H1 (cell line): ENCODE results near the gene C5AR1. TPM values are rescaled to one million over a fixed set of nuclear protein-coding genes. Genes with fewer than 3 reads are reported as not detected.
"Not testable (repeated sequence)": the region's sequence is repeated elsewhere in the genome, so short reads cannot be mapped to it uniquely, and the experiment has no call there.

ENCODE experiments used
- CTCF ChIA-PET: fragments of 300-600 bp; sonication (Branson Sonifier 250); formaldehyde crosslinking; loops from one replicate; lab custom pipeline; 2021; ENCODE audit not compliant: partially characterized antibody; lab: Charles Lee
- POLR2A ChIA-PET: fragments of 300-600 bp; sonication (Branson Sonifier 250); formaldehyde crosslinking; loops from one replicate; lab custom pipeline; 2021; ENCODE audit warnings: inconsistent platforms; ENCODE audit not compliant: partially characterized antibody; lab: Charles Lee
- DNase-seq, 2 experiments: peaks; one replicate each; pipeline versions ENCODE4 v3.0.0 to v3.0.0-alpha.2; 2010 to 2022; ENCODE audit warnings: low spot score in 2 of 2, low read depth in 1 of 2, mixed read lengths in 1 of 2
- FAIRE-seq: peaks from 2 replicates; lab custom pipeline; 2011; peaks lifted over from hg19 to GRCh38; lab: Jason Lieb, UNC
- H2AFZ ChIP-seq: 2 replicates; pipeline ENCODE4 v1.8.1; 2012; ENCODE audit warnings: low read length, inconsistent platforms
- H2AK5ac ChIP-seq: 2 replicates; pipeline ENCODE4 v1.6.1; 2013; ENCODE audit warnings: low read depth, low read length
- H2BK120ac ChIP-seq: replicated peaks from 2 replicates; pipeline ENCODE3; 2013; ENCODE audit warnings: low read depth, low read length, inconsistent platforms
- H2BK12ac ChIP-seq: 2 replicates; pipeline ENCODE4 v1.6.1; 2013; ENCODE audit warnings: low read depth, low read length
- H2BK15ac ChIP-seq: 2 replicates; pipeline ENCODE4 v1.6.1; 2013; ENCODE audit warnings: low read length
- H2BK20ac ChIP-seq: 2 replicates; pipeline ENCODE4 v1.6.1; 2013; ENCODE audit warnings: low read length
- H2BK5ac ChIP-seq: 2 replicates; pipeline ENCODE4 v1.6.1; 2013; ENCODE audit warnings: low read depth, low read length
- H3K14ac ChIP-seq: 2 replicates; pipeline ENCODE4 v1.6.1; 2013; ENCODE audit warnings: inconsistent platforms; ENCODE audit not compliant: insufficient read length
- H3K18ac ChIP-seq: 2 replicates; pipeline ENCODE4 v1.6.1; 2013; ENCODE audit warnings: low read length; ENCODE audit errors: extremely low read depth
- H3K23ac ChIP-seq: 2 replicates; pipeline ENCODE4 v1.6.1; 2013; ENCODE audit warnings: inconsistent platforms; ENCODE audit not compliant: insufficient read length
- H3K23me2 ChIP-seq: 2 replicates; pipeline ENCODE4 v1.6.1; 2013; ENCODE audit warnings: low read depth, low read length
- H3K27ac ChIP-seq: 2 replicates; pipeline ENCODE4 v1.6.1; 2011; ENCODE audit warnings: low read depth, low read length, inconsistent platforms
- H3K27me3 ChIP-seq, 4 experiments: replicated peaks in 1 of 4; 1 replicate in 1 of 4; 2 replicates in 3 of 4; pipeline versions ENCODE4 v1.6.1 to v1.8.1; 2011 to 2013; ENCODE audit warnings: low read length in 3 of 4, mild to moderate bottlenecking in 3 of 4, inconsistent platforms in 2 of 4, mixed read lengths in 2 of 4, moderate library complexity in 1 of 4; ENCODE audit not compliant: control insufficient read depth in 3 of 4, insufficient read depth in 3 of 4; ENCODE audit errors: extremely low read depth in 1 of 4
- H3K36me3 ChIP-seq, 4 experiments: 2 replicates each; pipeline versions ENCODE4 v1.6.1 to v1.8.1; 2011 to 2013; ENCODE audit warnings: mild to moderate bottlenecking in 4 of 4, low read length in 3 of 4, moderate library complexity in 2 of 4, control low read depth in 1 of 4, inconsistent platforms in 1 of 4; ENCODE audit not compliant: insufficient read depth in 4 of 4, control insufficient read depth in 2 of 4
- H3K4ac ChIP-seq: replicated peaks from 2 replicates; pipeline ENCODE3; 2013; ENCODE audit warnings: low read length, low read depth, mixed read lengths, inconsistent platforms; ENCODE audit not compliant: insufficient read length
- H3K4me1 ChIP-seq, 4 experiments: replicated peaks in 1 of 4; 1 replicate in 1 of 4; 2 replicates in 3 of 4; pipeline versions ENCODE4 v1.6.1 to v1.8.1; 2011 to 2013; ENCODE audit warnings: low read length in 3 of 4, inconsistent platforms in 2 of 4, mixed read lengths in 1 of 4; ENCODE audit not compliant: insufficient read depth in 4 of 4, control insufficient read depth in 3 of 4
- H3K4me2 ChIP-seq, 2 experiments: 2 replicates each; pipeline versions ENCODE4 v1.6.1 to v1.8.1; 2011 to 2013; ENCODE audit warnings: low read depth in 2 of 2, low read length in 2 of 2, control low read depth in 1 of 2, inconsistent platforms in 1 of 2, mild to moderate bottlenecking in 1 of 2; ENCODE audit not compliant: insufficient read depth in 1 of 2
- H3K4me3 ChIP-seq, 4 experiments: fragments of 200-600, 300-600 bp in 1 of 4; sonication (generic), shearing (Covaris generic), sonication (Bioruptor Twin) in 1 of 4; 2 replicates each; pipeline versions ENCODE4 v1.5.1 to v1.8.1; 2011 to 2016; ENCODE audit warnings: low read length in 4 of 4, low read depth in 3 of 4, control low read depth in 2 of 4, inconsistent platforms in 2 of 4, mild to moderate bottlenecking in 2 of 4, mixed read lengths in 1 of 4, moderate library complexity in 1 of 4; ENCODE audit not compliant: insufficient read depth in 2 of 4; ENCODE audit errors: extremely low read depth in 1 of 4
- H3K56ac ChIP-seq: replicated peaks from 2 replicates; pipeline ENCODE3; 2013; ENCODE audit warnings: low read depth, mild to moderate bottlenecking, mixed read lengths, low read length, inconsistent platforms; ENCODE audit not compliant: insufficient read length
- H3K79me1 ChIP-seq: 2 replicates; pipeline ENCODE4 v1.6.1; 2013; ENCODE audit warnings: low read depth, low read length, control low read depth
- H3K79me2 ChIP-seq, 2 experiments: 2 replicates each; pipeline versions ENCODE4 v1.6.1 to v1.8.1; 2012 to 2013; ENCODE audit warnings: low read length in 2 of 2, mild to moderate bottlenecking in 2 of 2, inconsistent platforms in 1 of 2; ENCODE audit not compliant: insufficient read depth in 2 of 2, control insufficient read depth in 1 of 2
- H3K9ac ChIP-seq, 4 experiments: replicated peaks in 1 of 4; 1 replicate in 1 of 4; 2 replicates in 3 of 4; pipeline versions ENCODE4 v1.6.1 to v1.8.1; 2011 to 2013; ENCODE audit warnings: low read depth in 3 of 4, low read length in 3 of 4, control low read depth in 2 of 4, mild to moderate bottlenecking in 2 of 4, moderate library complexity in 2 of 4, inconsistent platforms in 1 of 4; ENCODE audit errors: extremely low read depth in 1 of 4
- H3K9me3 ChIP-seq, 2 experiments: 2 replicates each; pipeline versions ENCODE4 v1.6.1 to v1.8.1; 2012 to 2013; ENCODE audit warnings: mild to moderate bottlenecking in 2 of 2, moderate library complexity in 2 of 2, control low read depth in 1 of 2, inconsistent platforms in 1 of 2, low read depth in 1 of 2, low read length in 1 of 2, mixed read lengths in 1 of 2; ENCODE audit not compliant: insufficient read depth in 2 of 2
- H4K20me1 ChIP-seq, 2 experiments: replicated peaks in 1 of 2; 2 replicates each; pipeline versions ENCODE3 to v1.8.1; 2011 to 2013; ENCODE audit warnings: inconsistent platforms in 2 of 2, low read length in 2 of 2, mild to moderate bottlenecking in 1 of 2; ENCODE audit not compliant: insufficient read depth in 2 of 2, control insufficient read depth in 1 of 2
- H4K5ac ChIP-seq: 2 replicates; pipeline ENCODE4 v1.6.1; 2013; ENCODE audit warnings: low read length, low read depth, mixed read lengths, inconsistent platforms; ENCODE audit not compliant: insufficient read length
- H4K8ac ChIP-seq: 2 replicates; pipeline ENCODE4 v1.8.0; 2013; ENCODE audit warnings: mild to moderate bottlenecking, moderate library complexity, low read length, inconsistent platforms; ENCODE audit not compliant: insufficient read depth; ENCODE audit errors: extremely low read depth
- H4K91ac ChIP-seq: replicated peaks from 2 replicates; pipeline ENCODE3; 2013; ENCODE audit warnings: low read length, mixed read lengths, inconsistent platforms; ENCODE audit not compliant: insufficient read length
- WGBS, 2 experiments: shearing (Covaris generic) in 1 of 2; methylation state at CpG; one replicate each; pipeline versions ENCODE4 v1.1.6 to v1.1.7; 2013 to 2015; ENCODE audit warnings: low lambda C conversion rate in 2 of 2, mixed read lengths in 2 of 2, inconsistent platforms in 1 of 2, low coverage in 1 of 2, missing lambda C conversion rate in 1 of 2; ENCODE audit not compliant: insufficient replicate concordance in 2 of 2, insufficient coverage in 1 of 2, insufficient read length in 1 of 2; ENCODE audit errors: extremely low coverage in 1 of 2, missing lambda C conversion rate in 1 of 2; 5-methylcytosine and 5-hydroxymethylcytosine counted together
- polyA plus RNA-seq, 7 experiments: library from polyadenylated mRNA; depleted of rRNA in 3 of 7; stranded (reverse) in 5 of 7; unstranded in 2 of 7; fragments of >200 nt in 5 of 7; fragments of 200-250 nt in 2 of 7; gene quantifications; 1 replicate in 5 of 7; 2 replicates in 1 of 7; 4 replicates in 1 of 7; pipeline versions ENCODE4 v1.2.1 to v1.2.3, GENCODE V29; 2011 to 2013; ENCODE audit warnings: missing spikeins in 2 of 7, mixed read lengths in 2 of 7
- total RNA-seq: library from RNA; stranded (reverse); fragmentation: NEBNext Ultra II Directional; extraction: Animal tissue kit (Norgen Biotek cat#: 25700); gene quantifications from 2 replicates; pipeline ENCODE4 v1.2.1, GENCODE V29; 2021

The C5AR1 gene
- total and polyA plus RNA-seq, 2 of the 8 experiments (the other 6 are each of a cell fraction or from before 2014, with no cell fraction given), result 0.20 TPM; not detected in 1

- not testable (repeated sequence) for H2BK15ac ChIP-seq, H4K91ac ChIP-seq, H2BK5ac ChIP-seq, H3K4me1 ChIP-seq, H2AFZ ChIP-seq, H4K20me1 ChIP-seq, H2BK20ac ChIP-seq, FAIRE-seq, H3K27ac ChIP-seq, H3K4me3 ChIP-seq, H2BK12ac ChIP-seq, H3K9me3 ChIP-seq, H3K14ac ChIP-seq, H3K4ac ChIP-seq, H4K5ac ChIP-seq, H4K8ac ChIP-seq, DNase-seq, H3K9ac ChIP-seq, H3K79me1 ChIP-seq, H3K79me2 ChIP-seq, H3K36me3 ChIP-seq, H3K27me3 ChIP-seq, H3K56ac ChIP-seq, H3K23me2 ChIP-seq, H2BK120ac ChIP-seq, H3K4me2 ChIP-seq, H3K18ac ChIP-seq, H3K23ac ChIP-seq, H2AK5ac ChIP-seq
- 97% methylated on average over 7 of the region's 14 CpGs; no CpG with 5 or more reads in 1 of the 2 experiments for WGBS, 2 experiments
- POLR2A ChIA-PET, result interaction anchor here (1.4 kb wide), 1 partner anchor 61 kb away, joined by 4 read pairs; no protein-coding TSS in a partner anchor
- CTCF ChIA-PET, result interaction anchor here (3.1 to 10.4 kb wide), 3 partner anchors 16 to 90 kb away, joined by 11 to 90 read pairs (median 12); partner anchors contain the start of gene DHX34
Measured at GRCh38 chr19:47300867-47301266, 8.8 kb upstream of the C5AR1 start.
